Smooth muscle cell (in vitro differentiated cells): ENCODE results near the gene KRTAP10-12. TPM values are rescaled to one million over a fixed set of nuclear protein-coding genes. Genes with fewer than 3 reads are reported as not detected.

Source experiments
- DNase-seq: peaks from one replicate; lab custom pipeline; 2025; ENCODE audit not compliant: unreplicated experiment; lab: John Stamatoyannopoulos, UW
- H2AFZ ChIP-seq: fragments of 200-600 bp; sonication (generic); 2 replicates; pipeline ENCODE4 v1.6.0; 2016; ENCODE audit warnings: antibody characterized with exemption, low read depth, mild to moderate bottlenecking
- H3F3A ChIP-seq: fragments of 200-600 bp; sonication (generic); 2 replicates; pipeline ENCODE4 v1.6.0; 2017; ENCODE audit warnings: antibody characterized with exemption, low read depth
- H3K27ac ChIP-seq: fragments of 200-600 bp; sonication (generic); 2 replicates; pipeline ENCODE4 v1.5.1; 2016; ENCODE audit warnings: low read depth, mild to moderate bottlenecking
- H3K27me3 ChIP-seq: fragments of 200-600 bp; sonication (generic); 2 replicates; pipeline ENCODE4 v1.6.1; 2016; ENCODE audit warnings: low read depth, mild to moderate bottlenecking
- H3K36me3 ChIP-seq: fragments of 200-600 bp; sonication (generic); 2 replicates; pipeline ENCODE4 v1.5.1; 2016; ENCODE audit warnings: low read depth
- H3K4me1 ChIP-seq: fragments of 200-600 bp; sonication (generic); 2 replicates; pipeline ENCODE4 v1.5.1; 2016; ENCODE audit warnings: low read depth
- H3K4me2 ChIP-seq: fragments of 200-600 bp; sonication (generic); 2 replicates; pipeline ENCODE4 v1.6.0; 2016; ENCODE audit warnings: mild to moderate bottlenecking
- H3K4me3 ChIP-seq: fragments of 200-600 bp; sonication (generic); 2 replicates; pipeline ENCODE4 v1.5.1; 2016; ENCODE audit warnings: mild to moderate bottlenecking
- H3K79me2 ChIP-seq: fragments of 200-600 bp; sonication (generic); 2 replicates; pipeline ENCODE4 v1.6.0; 2016; ENCODE audit warnings: low read depth, mild to moderate bottlenecking
- H3K9ac ChIP-seq: fragments of 200-600 bp; sonication (generic); 2 replicates; pipeline ENCODE4 v1.6.0; 2016; ENCODE audit warnings: low read depth
- H3K9me3 ChIP-seq: fragments of 200-600 bp; sonication (generic); replicated peaks from 2 replicates; pipeline ENCODE4 v1.5.1; 2016; ENCODE audit warnings: low read depth
- H4K20me1 ChIP-seq: fragments of 200-600 bp; sonication (generic); 2 replicates; pipeline ENCODE4 v1.6.0; 2016; ENCODE audit warnings: low read depth
- CTCF ChIP-seq: fragments of 200-600 bp; sonication (generic); IDR thresholded peaks from 2 replicates; pipeline ENCODE4 v1.5.1; 2017; ENCODE audit warnings: borderline replicate concordance, mild to moderate bottlenecking, antibody characterized with exemption; ENCODE audit not compliant: insufficient read depth, poor library complexity, severe bottlenecking
- WGBS: methylation state at CpG from one replicate; pipeline ENCODE4 v1.1.7; 2016; ENCODE audit warnings: low lambda C conversion rate; 5-methylcytosine and 5-hydroxymethylcytosine counted together
- polyA plus RNA-seq: library from polyadenylated mRNA; unstranded; fragments of >200 nt; fragmentation: Nextera tagmentation; extraction: Ambion mirVana; gene quantifications from 2 replicates; pipeline ENCODE4 v1.2.1, GENCODE V29; 2016
- small RNA-seq: library from RNA; depleted of rRNA; stranded (forward); fragments of <200 nt; gene quantifications from one replicate; pipeline ENCODE3, GENCODE V24; 2014
- total RNA-seq: library from RNA; depleted of rRNA; stranded (reverse); fragments of >200 nt; gene quantifications from 2 replicates; pipeline ENCODE4 v1.2.3, GENCODE V29; 2014

The KRTAP10-12 gene
- total and polyA plus RNA-seq, 2 experiments from 2014 or later = not detected

- Histone ChIP-seq H3F3A (no peaks in the 10 kb centered on the region), H3K36me3 (no peaks in the 10 kb centered on the region), H3K4me3 (no peak overlapping the region), H3K27ac (no peak overlapping the region), H3K9ac (no peak overlapping the region), H3K4me2 (no peak overlapping the region), H3K9me3 (peaks cover 4% of the 10 kb centered on the region), H2AFZ (no peak overlapping the region), H3K4me1 (no peaks in the 10 kb centered on the region), H3K79me2 (no peaks in the 10 kb centered on the region), H4K20me1 (no peaks in the 10 kb centered on the region), H3K27me3 (no peaks in the 10 kb centered on the region)
- no peak for DNase-seq
- 91% methylated on average over 1 of the region's 1 CpG for WGBS
- TF ChIP-seq CTCF = peak; percentile 11
Observed at GRCh38 chr21:44742418-44743153, 45.6 kb downstream of the KRTAP10-12 start.

Small RNAs within 50 kb of the gene (small RNA-seq; reads per million reads assigned to genes)
- not detected for gene KRTAP12-6P

Other genes with a start within 250 kb of the KRTAP10-12 start
- gene LRRC3, start 241.7 kb upstream of the KRTAP10-12 start, total RNA-seq = 3.3 and 4.9 TPM in 2 replicates
- gene LRRC3, start 241.7 kb upstream of the KRTAP10-12 start, polyA plus RNA-seq = 5.3 and 5.8 TPM in 2 replicates
- gene KRTAP10-1, start 157.0 kb upstream of the KRTAP10-12 start, total RNA-seq = not detected in 2 replicates
- gene KRTAP10-1, start 157.0 kb upstream of the KRTAP10-12 start, polyA plus RNA-seq = 0.67 TPM in 1 of 2 replicates, not detected in the other
- not detected in 2 replicates for gene KRTAP10-2, start 145.7 kb upstream of the KRTAP10-12 start, total RNA-seq
- gene KRTAP10-2, start 145.7 kb upstream of the KRTAP10-12 start, polyA plus RNA-seq = not detected in 2 replicates
- gene KRTAP10-3, start 138.4 kb upstream of the KRTAP10-12 start, total RNA-seq = not detected in 2 replicates
- not detected in 2 replicates for gene KRTAP10-3, start 138.4 kb upstream of the KRTAP10-12 start, polyA plus RNA-seq
- not detected in 2 replicates for gene KRTAP10-4, start 123.4 kb upstream of the KRTAP10-12 start, total RNA-seq
- gene KRTAP10-4, start 123.4 kb upstream of the KRTAP10-12 start, polyA plus RNA-seq = not detected in 2 replicates
- not detected in 2 replicates for gene KRTAP10-5, start 116.6 kb upstream of the KRTAP10-12 start, total RNA-seq
- gene KRTAP10-5, start 116.6 kb upstream of the KRTAP10-12 start, polyA plus RNA-seq = not detected in 2 replicates
- not detected in 2 replicates for gene KRTAP10-6, start 104.7 kb upstream of the KRTAP10-12 start, total RNA-seq
- 0.38 TPM in 1 of 2 replicates, not detected in the other for gene KRTAP10-6, start 104.7 kb upstream of the KRTAP10-12 start, polyA plus RNA-seq
- gene KRTAP10-7, start 96.6 kb upstream of the KRTAP10-12 start, total RNA-seq = not detected in 2 replicates
- gene KRTAP10-7, start 96.6 kb upstream of the KRTAP10-12 start, polyA plus RNA-seq = not detected in 2 replicates
- gene KRTAP10-8, start 85.1 kb upstream of the KRTAP10-12 start, total RNA-seq = not detected in 2 replicates
- gene KRTAP10-8, start 85.1 kb upstream of the KRTAP10-12 start, polyA plus RNA-seq = not detected in 2 replicates
- not detected in 2 replicates for gene KRTAP10-9, start 70.1 kb upstream of the KRTAP10-12 start, total RNA-seq
- gene KRTAP10-9, start 70.1 kb upstream of the KRTAP10-12 start, polyA plus RNA-seq = not detected in 2 replicates
- not detected in 2 replicates for gene KRTAP10-10, start 59.8 kb upstream of the KRTAP10-12 start, total RNA-seq
- not detected in 2 replicates for gene KRTAP10-10, start 59.8 kb upstream of the KRTAP10-12 start, polyA plus RNA-seq
- not detected in 2 replicates for gene KRTAP10-11, start 50.8 kb upstream of the KRTAP10-12 start, total RNA-seq
- not detected in 2 replicates for gene KRTAP10-11, start 50.8 kb upstream of the KRTAP10-12 start, polyA plus RNA-seq
- gene KRTAP12-4, start 42.5 kb upstream of the KRTAP10-12 start, total RNA-seq = not detected in 2 replicates
- gene KRTAP12-4, start 42.5 kb upstream of the KRTAP10-12 start, polyA plus RNA-seq = not detected in 2 replicates
- not detected in 2 replicates for gene KRTAP12-3, start 39.2 kb upstream of the KRTAP10-12 start, total RNA-seq
- gene KRTAP12-3, start 39.2 kb upstream of the KRTAP10-12 start, polyA plus RNA-seq = not detected in 2 replicates
- gene KRTAP12-2, start 30.2 kb upstream of the KRTAP10-12 start, total RNA-seq = not detected in 2 replicates
- not detected in 2 replicates for gene KRTAP12-2, start 30.2 kb upstream of the KRTAP10-12 start, polyA plus RNA-seq
- gene KRTAP12-1, start 15.0 kb upstream of the KRTAP10-12 start, total RNA-seq = not detected in 2 replicates
- not detected in 2 replicates for gene KRTAP12-1, start 15.0 kb upstream of the KRTAP10-12 start, polyA plus RNA-seq
- not detected in 2 replicates for gene TSPEAR, start 14.4 kb downstream of the KRTAP10-12 start, total RNA-seq
- gene TSPEAR, start 14.4 kb downstream of the KRTAP10-12 start, polyA plus RNA-seq = 0.71 and 1.7 TPM in 2 replicates
- 34.1 and 35.6 TPM in 2 replicates for gene UBE2G2, start 104.6 kb downstream of the KRTAP10-12 start, total RNA-seq
- gene UBE2G2, start 104.6 kb downstream of the KRTAP10-12 start, polyA plus RNA-seq = 33.1 and 38.0 TPM in 2 replicates
- 82.8 and 87.9 TPM in 2 replicates for gene SUMO3, start 120.9 kb downstream of the KRTAP10-12 start, total RNA-seq
- gene SUMO3, start 120.9 kb downstream of the KRTAP10-12 start, polyA plus RNA-seq = 116 and 124 TPM in 2 replicates
- 331 and 369 TPM in 2 replicates for gene PTTG1IP, start 176.5 kb downstream of the KRTAP10-12 start, total RNA-seq
- 314 and 340 TPM in 2 replicates for gene PTTG1IP, start 176.5 kb downstream of the KRTAP10-12 start, polyA plus RNA-seq
- 0.18 TPM in 1 of 2 replicates, not detected in the other for gene ITGB2, start 223.7 kb downstream of the KRTAP10-12 start, total RNA-seq
- 0.86 and 1.0 TPM in 2 replicates for gene ITGB2, start 223.7 kb downstream of the KRTAP10-12 start, polyA plus RNA-seq
- gene SLX9, start 242.9 kb downstream of the KRTAP10-12 start, total RNA-seq = 13.9 and 15.9 TPM in 2 replicates
- gene SLX9, start 242.9 kb downstream of the KRTAP10-12 start, polyA plus RNA-seq = 26.6 and 32.7 TPM in 2 replicates